Fibroblast of pulmonary artery (primary cell): ENCODE measurements around the gene RBSN.

Source experiments
- DNase-seq: peaks from one replicate; pipeline ENCODE4 v3.0.0-alpha.2; 2010; ENCODE audit warnings: low read depth
- H3K4me3 ChIP-seq: replicated peaks from 2 replicates; pipeline ENCODE4 v1.5.1; 2011; ENCODE audit warnings: low read depth, mild to moderate bottlenecking, control low read depth, low read length, moderate library complexity
- TF ChIP-seq, protein P1 (sequence below): IDR thresholded peaks from 2 replicates; pipeline ENCODE4 v1.5.1; 2011; ENCODE audit warnings: mild to moderate bottlenecking, control low read depth, low read length, inconsistent platforms; ENCODE audit errors: missing control alignments

RBSN gene

DNA sequence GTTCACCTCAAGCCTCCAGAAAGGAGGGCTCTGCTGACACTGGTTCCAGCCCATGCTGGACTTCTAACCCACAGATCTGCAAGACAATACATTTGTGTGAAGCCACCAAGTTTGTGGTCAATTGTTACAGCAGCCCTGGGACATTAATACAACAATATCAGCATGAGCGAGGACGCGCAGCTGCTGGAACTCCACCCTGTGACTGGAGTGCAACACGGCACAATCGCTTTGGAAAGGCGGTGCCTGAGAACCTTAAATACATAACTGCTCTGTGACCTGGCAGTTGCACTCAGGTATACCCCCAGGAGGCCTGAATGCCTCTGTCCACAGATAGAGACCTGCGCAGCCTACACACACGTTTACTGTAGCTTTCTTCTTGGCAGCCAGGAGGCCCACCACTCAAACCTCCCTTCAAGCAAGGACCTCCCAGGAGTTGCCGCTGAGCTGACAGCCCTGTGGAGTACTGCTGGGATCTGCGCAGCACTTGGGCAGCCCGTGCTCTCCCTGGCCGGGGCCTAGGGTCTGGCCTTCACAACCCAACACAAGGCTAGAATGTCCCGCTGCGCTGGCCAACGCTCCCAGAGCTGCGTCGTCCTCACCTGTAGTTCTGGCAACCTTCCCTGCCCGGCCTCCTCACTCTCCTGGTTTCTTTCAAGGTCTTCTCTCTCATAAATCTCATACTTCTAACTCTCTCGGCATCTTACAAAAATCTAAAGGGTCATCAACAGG lies 42.1 kb downstream of the RBSN start:
- H3K4me3 ChIP-seq = no peak overlapping the region
- TF ChIP-seq, protein P1, sequence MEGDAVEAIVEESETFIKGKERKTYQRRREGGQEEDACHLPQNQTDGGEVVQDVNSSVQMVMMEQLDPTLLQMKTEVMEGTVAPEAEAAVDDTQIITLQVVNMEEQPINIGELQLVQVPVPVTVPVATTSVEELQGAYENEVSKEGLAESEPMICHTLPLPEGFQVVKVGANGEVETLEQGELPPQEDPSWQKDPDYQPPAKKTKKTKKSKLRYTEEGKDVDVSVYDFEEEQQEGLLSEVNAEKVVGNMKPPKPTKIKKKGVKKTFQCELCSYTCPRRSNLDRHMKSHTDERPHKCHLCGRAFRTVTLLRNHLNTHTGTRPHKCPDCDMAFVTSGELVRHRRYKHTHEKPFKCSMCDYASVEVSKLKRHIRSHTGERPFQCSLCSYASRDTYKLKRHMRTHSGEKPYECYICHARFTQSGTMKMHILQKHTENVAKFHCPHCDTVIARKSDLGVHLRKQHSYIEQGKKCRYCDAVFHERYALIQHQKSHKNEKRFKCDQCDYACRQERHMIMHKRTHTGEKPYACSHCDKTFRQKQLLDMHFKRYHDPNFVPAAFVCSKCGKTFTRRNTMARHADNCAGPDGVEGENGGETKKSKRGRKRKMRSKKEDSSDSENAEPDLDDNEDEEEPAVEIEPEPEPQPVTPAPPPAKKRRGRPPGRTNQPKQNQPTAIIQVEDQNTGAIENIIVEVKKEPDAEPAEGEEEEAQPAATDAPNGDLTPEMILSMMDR = no peak
- no peak for DNase-seq

DNA sequence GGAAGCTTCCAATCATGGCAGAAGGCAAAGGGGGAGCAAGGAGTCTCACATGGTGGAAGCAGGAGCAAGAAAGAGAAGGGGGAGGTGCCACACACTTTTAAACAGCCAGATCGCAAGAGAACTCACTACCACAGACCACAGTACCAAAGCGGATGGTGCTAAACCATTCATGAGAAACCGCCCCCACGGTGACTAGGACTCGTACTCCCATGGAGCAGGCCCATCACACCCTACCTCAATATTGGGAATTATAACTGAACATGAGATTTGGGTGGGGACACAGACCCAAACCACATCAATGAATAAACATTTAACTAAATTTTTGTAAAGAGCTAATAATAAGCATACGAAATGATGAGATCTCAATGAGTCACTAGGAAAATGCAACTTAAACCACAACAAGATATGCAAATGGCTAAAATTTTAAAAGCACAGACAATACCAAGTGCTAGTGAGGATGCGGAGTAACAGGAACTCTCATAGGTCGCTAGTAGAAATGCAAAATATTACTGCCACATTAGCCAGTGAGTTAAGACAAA lies 43.9 kb downstream of the RBSN start:
- peak; percentile 11 for DNase-seq
- TF ChIP-seq, protein P1 = no peak
- H3K4me3 ChIP-seq = no peak overlapping the region

DNA sequence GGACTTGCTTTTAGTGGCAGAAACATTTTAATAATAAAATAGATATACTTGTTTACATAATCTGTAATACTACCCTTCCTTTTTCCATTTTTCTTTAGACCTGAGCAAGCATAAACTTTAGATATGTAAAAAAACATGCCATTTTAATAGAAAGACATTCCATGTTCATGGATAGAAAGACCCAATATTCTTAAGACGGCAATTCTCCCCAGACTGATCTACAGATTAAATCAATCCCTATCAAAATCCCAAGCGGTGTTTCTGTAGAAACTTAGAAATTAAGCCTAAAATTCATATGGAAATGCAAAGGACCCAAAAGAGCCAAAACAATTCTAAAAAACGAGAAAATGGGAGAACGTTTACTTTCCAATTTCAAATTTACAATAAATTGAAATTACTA lies 45.4 kb downstream of the RBSN start:
- DNase-seq = no peak
- H3K4me3 ChIP-seq = no peak overlapping the region
- TF ChIP-seq, protein P1 = no peak

DNA sequence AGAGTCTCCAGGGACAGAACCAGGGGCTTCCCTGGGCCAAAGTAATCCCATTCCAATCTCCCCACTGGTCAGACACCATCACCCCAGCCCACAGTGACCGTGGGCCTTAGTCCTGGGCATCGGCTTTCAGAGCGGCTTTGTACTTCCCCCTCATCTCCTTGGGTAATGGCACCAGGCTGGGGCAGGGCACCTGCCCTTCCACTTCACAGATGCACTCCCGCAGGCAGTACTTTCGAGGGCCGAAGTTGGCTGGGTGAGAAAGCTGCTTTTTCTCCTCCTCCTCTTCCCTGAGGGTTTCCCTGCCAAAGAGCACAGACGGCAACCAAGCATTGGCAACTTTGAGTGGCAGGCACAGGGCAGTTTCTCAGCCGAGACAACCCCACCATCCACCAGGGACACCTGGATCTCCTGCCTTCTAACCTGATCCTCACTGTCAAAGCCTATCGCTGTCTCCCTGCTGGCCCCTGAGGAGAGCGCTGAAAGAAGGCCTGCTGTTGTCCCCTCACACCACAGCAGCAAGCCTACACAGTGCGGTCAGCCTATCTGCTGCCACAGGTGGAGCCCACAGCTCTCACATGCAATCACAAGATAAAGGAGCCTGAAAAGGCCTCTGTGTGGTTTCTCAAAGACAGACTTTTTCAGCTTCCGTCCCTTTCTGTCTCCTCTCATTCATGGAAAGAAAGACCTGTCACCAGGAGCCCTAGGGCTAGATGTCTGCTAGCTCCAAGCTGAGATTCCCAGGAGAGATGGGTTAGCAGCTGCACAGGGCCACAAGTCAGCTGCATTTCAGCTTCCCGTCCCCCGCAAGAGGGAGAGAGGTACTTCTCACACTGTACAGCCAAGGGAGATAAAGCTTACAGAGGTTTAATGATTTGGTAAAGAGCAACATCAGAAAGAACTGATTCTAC lies 46.4 kb downstream of the RBSN start:
- H3K4me3 ChIP-seq = no peak overlapping the region
- no peak for DNase-seq
- TF ChIP-seq, protein P1 = no peak

DNA sequence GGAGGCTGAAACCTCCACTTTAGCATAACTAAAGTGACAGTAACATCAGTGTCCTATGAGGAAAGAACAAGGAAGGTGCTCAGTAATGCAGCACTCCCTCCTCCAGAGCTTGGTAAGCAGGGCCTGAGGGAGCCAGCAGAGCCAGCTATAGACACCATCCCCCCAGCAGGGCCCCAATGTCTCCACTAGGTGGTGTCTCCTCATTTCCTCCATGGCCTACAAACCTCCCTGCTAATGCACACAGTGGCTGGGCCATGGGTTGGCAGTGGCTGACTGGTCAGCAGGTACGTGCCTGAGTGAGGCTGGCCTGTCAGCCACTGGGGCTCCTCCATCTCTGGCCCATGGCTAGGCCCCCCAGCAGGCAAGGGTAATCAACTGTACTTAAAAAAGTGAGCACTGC lies 47.4 kb downstream of the RBSN start:
- peak; percentile 46 for DNase-seq
- TF ChIP-seq, protein P1 = peak; percentile 68
- no peak overlapping the region for H3K4me3 ChIP-seq

DNA sequence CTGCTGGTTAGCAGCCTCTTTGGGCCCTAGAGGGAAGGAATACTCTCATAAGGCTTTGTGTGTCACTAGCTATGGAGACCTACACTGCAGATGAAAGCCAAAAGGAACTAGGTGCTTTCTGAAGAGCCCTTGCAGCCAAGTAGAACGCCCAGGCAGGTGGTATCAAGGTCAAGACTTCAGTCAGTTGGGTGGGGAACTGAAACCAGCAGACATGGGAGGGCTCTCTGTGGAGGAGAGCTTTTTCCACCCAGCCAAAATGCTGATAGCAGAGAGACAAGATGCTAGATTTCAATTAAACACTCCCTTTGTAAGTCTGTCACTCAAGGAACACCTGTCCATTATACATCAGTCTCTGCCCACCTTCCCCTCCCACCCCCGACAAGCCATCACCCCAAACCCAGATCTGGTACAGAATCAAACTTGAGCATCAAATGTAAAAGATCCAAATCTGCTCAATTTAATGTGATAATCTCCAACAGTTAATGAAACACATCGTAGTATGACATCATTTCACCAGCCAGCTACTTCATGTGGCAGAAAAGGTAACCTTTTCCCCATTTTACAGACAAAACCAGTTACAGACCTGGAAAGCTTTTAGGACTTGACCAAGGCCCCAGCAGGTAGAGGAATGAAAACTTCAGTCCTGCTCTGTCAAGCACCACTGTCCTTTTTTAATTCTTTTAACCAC lies 48.4 kb downstream of the RBSN start:
- TF ChIP-seq, protein P1 = no peak
- no peak overlapping the region for H3K4me3 ChIP-seq
- DNase-seq = no peak
